HG02571 (cell line): ENCODE measurements around the gene TNC.

Experiments used
- ATAC-seq: cut with Tn5 transposase; IDR thresholded peaks from one replicate; pipeline ENCODE4 v1.9.1; 2021; ENCODE audit warnings: mild to moderate bottlenecking, moderate library complexity; ENCODE audit not compliant: unreplicated experiment

The TNC gene

GRCh38 chr9:115015018-115015635 is 102.8 kb downstream of the TNC start:
- ATAC-seq = no peak

GRCh38 chr9:115014438-115014837 is 103.5 kb downstream of the TNC start:
- no peak for ATAC-seq

GRCh38 chr9:115013998-115014397 is 104.0 kb downstream of the TNC start:
- peak; percentile 75 for ATAC-seq

- ATAC-seq = no peak
These were observed 105.5 kb downstream of the TNC start for GRCh38 chr9:115012486-115012885.

- ATAC-seq = no peak
These were observed 107.1 kb downstream of the TNC start for GRCh38 chr9:115010874-115011273.

GRCh38 chr9:115008536-115009270 is 109.3 kb downstream of the TNC start:
- ATAC-seq = no peak

GRCh38 chr9:115006660-115007059 is 111.3 kb downstream of the TNC start:
- no peak for ATAC-seq

- no peak for ATAC-seq
These were observed 112.6 kb downstream of the TNC start for GRCh38 chr9:115005322-115005721.

GRCh38 chr9:115004545-115004944 is 113.4 kb downstream of the TNC start:
- ATAC-seq = no peak

- ATAC-seq = no peak
These were observed 115.4 kb downstream of the TNC start for GRCh38 chr9:115002371-115003120.

- ATAC-seq = no peak
These were observed 117.7 kb downstream of the TNC start for GRCh38 chr9:115000217-115000639.

GRCh38 chr9:114998326-114998725 is 119.6 kb downstream of the TNC start:
- ATAC-seq = no peak

- ATAC-seq = no peak
These were observed 122.2 kb downstream of the TNC start for GRCh38 chr9:114995681-114996221.

- ATAC-seq = no peak
These were observed 123.2 kb downstream of the TNC start for GRCh38 chr9:114994768-114995167.

GRCh38 chr9:114991861-114992260 is 126.1 kb downstream of the TNC start:
- ATAC-seq = no peak

- ATAC-seq = no peak
These were observed 127.1 kb downstream of the TNC start for GRCh38 chr9:114990901-114991300.

- ATAC-seq = peak; percentile 54
These were observed 128.2 kb downstream of the TNC start for GRCh38 chr9:114989600-114990410.

- peak; percentile 53 for ATAC-seq
These were observed 128.9 kb downstream of the TNC start for GRCh38 chr9:114988962-114989599.

- no peak for ATAC-seq
These were observed 130.8 kb downstream of the TNC start for GRCh38 chr9:114987116-114987515.

- ATAC-seq = no peak
These were observed 131.9 kb downstream of the TNC start for GRCh38 chr9:114985959-114986501.
